Stimulated activated naive B cell treated with anti-CD40 and anti-IgM and Interleukin-4, amounts not matched to agents 10 μg/mL and 1 μg/mL and 100 μg/mL, for 72 hours (primary cell): Measurements from ENCODE around the gene SPTBN4.

Experiments
- ATAC-seq, 2 donors: fragments of 150-1000 bp; cut with Tn5 transposase; replicated peaks; 2 replicates each; pipeline ENCODE4 v1.10.0; 2021; ENCODE audit warnings: moderate library complexity in 1 of 2
- DNase-seq: peaks from one replicate; pipeline ENCODE4 v3.0.0; 2021
- H3K27ac Mint-ChIP-seq: one replicate; pipeline ENCODE4 v1.8.0; 2022; ENCODE audit warnings: mild to moderate bottlenecking, mixed read lengths
- H3K27me3 Mint-ChIP-seq, 2 donors: one replicate each; pipeline ENCODE4 v1.8.0; 2022; ENCODE audit warnings: mixed read lengths in 2 of 2
- H3K36me3 Mint-ChIP-seq, 2 donors: one replicate each; pipeline ENCODE4 v1.8.0; 2022; ENCODE audit warnings: mixed read lengths in 2 of 2, mild to moderate bottlenecking in 1 of 2
- H3K4me1 Mint-ChIP-seq, 2 donors: one replicate each; pipeline ENCODE4 v1.8.0; 2022; ENCODE audit warnings: mixed read lengths in 2 of 2, mild to moderate bottlenecking in 1 of 2
- H3K4me3 Mint-ChIP-seq, 2 donors: one replicate each; pipeline ENCODE4 v1.8.0; 2022; ENCODE audit warnings: mild to moderate bottlenecking in 2 of 2, mixed read lengths in 2 of 2, moderate library complexity in 1 of 2
- H3K9me3 Mint-ChIP-seq, 2 donors: one replicate each; pipeline ENCODE4 v1.8.0; 2022; ENCODE audit warnings: mixed read lengths in 2 of 2, mild to moderate bottlenecking in 1 of 2

SPTBN4 gene

DNA sequence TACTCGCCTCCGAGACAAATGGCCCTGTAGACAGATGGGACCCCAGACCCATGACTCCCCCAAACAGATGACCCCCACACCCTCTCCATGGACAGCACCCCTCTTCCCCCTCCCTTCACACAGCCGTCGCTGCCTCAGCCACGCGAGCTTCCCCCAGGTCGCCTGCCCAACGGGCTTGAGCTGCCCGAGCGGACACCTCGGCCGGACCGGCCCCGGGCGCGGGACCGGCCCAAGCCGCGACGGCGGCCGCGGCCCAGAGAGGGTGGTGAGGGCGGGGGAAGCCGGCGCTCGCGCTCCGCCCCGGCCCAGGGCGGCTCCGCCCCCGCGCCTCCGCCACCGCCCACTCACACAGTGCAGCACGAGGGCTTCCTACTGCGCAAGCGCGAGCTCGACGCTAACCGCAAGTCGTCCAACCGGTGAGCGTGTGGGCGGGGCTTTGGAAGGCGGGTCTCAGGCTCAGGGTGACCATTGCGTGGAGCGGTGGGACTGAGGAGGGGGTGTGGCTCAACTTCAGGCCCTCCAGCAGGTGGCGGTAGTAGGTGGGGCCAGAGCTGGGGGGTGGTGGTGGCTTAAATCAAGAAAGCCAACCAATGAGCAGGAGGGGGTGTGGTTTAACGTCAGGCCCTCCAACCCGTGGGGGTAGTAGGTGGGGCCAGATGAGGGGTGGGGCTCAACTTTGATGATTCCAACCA, 103.7 kb downstream of the SPTBN4 start:
- H3K36me3 Mint-ChIP-seq: no peaks in the 10 kb centered on the region
- H3K27ac Mint-ChIP-seq: peak overlapping the region; percentile 75
- H3K4me1 Mint-ChIP-seq: peaks cover 17 to 28% of the 10 kb centered on the region in 2 donors
- peak overlapping the region; percentile 78 for H3K4me3 Mint-ChIP-seq
- peak; percentile 94 to 96 for ATAC-seq
- peak; percentile 99 for DNase-seq
- peaks cover 12 to 36% of the 10 kb centered on the region in 2 donors for H3K27me3 Mint-ChIP-seq
- peaks cover 3 to 5% of the 10 kb centered on the region in 2 donors for H3K9me3 Mint-ChIP-seq

DNA sequence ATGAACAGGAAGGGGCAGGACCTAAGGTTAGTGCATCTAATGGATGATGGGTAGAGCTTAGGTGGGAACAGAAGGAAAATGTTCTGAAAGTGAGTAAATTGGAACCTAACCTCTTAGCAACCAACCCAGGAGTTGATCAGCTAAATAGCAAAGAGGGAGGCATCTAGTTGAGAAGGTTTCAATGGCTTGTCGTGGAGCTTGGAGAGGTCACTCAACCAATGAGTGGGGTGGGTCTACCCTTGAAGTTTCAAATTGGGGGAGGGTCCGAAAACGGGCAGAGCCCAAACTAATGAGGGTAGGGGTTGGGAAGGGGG, 104.2 kb downstream of the SPTBN4 start:
- DNase-seq (no peak), ATAC-seq (no peak)
- H3K36me3 Mint-ChIP-seq: no peaks in the 10 kb centered on the region
- peaks cover 3 to 5% of the 10 kb centered on the region in 2 donors for H3K9me3 Mint-ChIP-seq
- peaks cover 8 to 31% of the 10 kb centered on the region in 2 donors for H3K27me3 Mint-ChIP-seq
- peaks cover 18 to 33% of the 10 kb centered on the region in 2 donors for H3K4me1 Mint-ChIP-seq
- H3K27ac Mint-ChIP-seq: peak overlapping the region; percentile 2
- H3K4me3 Mint-ChIP-seq: peak overlapping the region; percentile 31 to 78

DNA sequence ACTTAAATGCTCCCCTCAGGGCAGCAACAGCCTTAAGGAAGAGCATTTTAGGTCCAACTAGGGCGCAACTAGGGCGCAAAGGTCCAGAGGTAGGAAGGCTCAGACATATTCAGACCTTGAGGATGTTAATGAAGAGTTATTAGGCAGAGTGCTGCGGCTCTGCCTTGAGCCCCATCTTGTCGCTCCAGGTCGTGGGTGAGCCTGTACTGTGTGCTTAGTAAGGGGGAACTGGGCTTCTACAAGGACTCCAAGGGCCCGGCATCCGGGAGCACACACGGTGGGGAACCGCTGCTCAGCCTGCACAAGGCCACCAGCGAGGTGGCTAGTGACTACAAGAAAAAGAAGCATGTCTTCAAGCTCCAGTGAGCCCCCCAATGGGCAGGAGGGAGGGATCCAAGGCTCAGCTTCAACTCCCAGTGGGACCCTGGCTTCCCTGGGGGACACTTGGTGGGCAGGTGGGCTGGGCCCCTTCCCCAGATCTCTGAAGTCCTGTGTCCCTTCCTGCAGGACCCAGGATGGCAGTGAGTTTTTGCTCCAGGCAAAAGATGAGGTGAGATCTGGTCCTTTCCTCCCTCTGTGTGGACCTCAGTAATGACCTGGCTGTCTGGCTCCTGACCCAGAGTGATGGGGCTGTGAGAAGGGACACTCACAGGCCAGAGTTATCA, 105.2 kb downstream of the SPTBN4 start:
- no peak overlapping the region for H3K4me3 Mint-ChIP-seq
- peak overlapping the region; percentile 37 for H3K27ac Mint-ChIP-seq
- H3K27me3 Mint-ChIP-seq: peaks cover 4 to 21% of the 10 kb centered on the region in 2 donors
- peaks cover 16 to 39% of the 10 kb centered on the region in 2 donors for H3K4me1 Mint-ChIP-seq
- peaks cover 0 to 2% of the 10 kb centered on the region in 2 donors for H3K36me3 Mint-ChIP-seq
- no peak for ATAC-seq
- no peak for DNase-seq
- H3K9me3 Mint-ChIP-seq: peaks cover 3 to 5% of the 10 kb centered on the region in 2 donors

GRCh38 chr19:40575326-40575725, 108.5 kb downstream of the SPTBN4 start:
- DNase-seq (no peak), ATAC-seq (no peak)
- no peaks in the 10 kb centered on the region for H3K27me3 Mint-ChIP-seq
- H3K9me3 Mint-ChIP-seq: peaks cover 3 to 5% of the 10 kb centered on the region in 2 donors
- H3K4me3 Mint-ChIP-seq: peak overlapping the region in 1 of 2 donors; percentile 68
- no peak overlapping the region for H3K27ac Mint-ChIP-seq
- H3K4me1 Mint-ChIP-seq: peaks cover 20 to 44% of the 10 kb centered on the region in 2 donors
- peaks cover 11 to 15% of the 10 kb centered on the region in 2 donors for H3K36me3 Mint-ChIP-seq

DNA sequence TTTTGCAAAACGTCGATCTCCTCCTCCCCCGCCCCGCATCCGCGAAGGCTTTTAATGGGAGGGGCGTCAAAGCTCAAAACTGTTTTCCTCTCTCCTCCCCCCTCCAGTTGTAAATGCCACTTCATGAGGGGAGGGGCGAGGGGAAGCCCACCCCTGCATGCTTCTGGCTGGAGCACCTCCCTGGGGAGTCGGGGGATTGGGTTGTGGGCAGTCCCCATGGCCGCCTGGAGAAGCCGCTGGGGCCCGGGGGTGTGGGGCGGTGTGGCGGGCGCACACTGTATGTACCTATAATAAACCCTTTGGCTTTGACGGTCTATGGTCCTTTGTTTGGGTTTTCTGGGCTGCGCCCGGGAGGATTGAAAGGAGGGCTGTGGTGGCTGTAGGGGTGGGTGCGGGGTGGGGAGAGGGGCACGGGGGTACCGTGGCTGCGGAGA, 109.4 kb downstream of the SPTBN4 start:
- DNase-seq (peak; percentile 48), ATAC-seq (peak; percentile 46 to 53)
- peaks cover 19 to 22% of the 10 kb centered on the region in 2 donors for H3K36me3 Mint-ChIP-seq
- no peaks in the 10 kb centered on the region for H3K9me3 Mint-ChIP-seq
- H3K27me3 Mint-ChIP-seq: no peaks in the 10 kb centered on the region
- H3K27ac Mint-ChIP-seq: peak overlapping the region; percentile 94
- peak overlapping the region; percentile 81 to 89 for H3K4me3 Mint-ChIP-seq
- H3K4me1 Mint-ChIP-seq: peaks cover 16 to 41% of the 10 kb centered on the region in 2 donors

DNA sequence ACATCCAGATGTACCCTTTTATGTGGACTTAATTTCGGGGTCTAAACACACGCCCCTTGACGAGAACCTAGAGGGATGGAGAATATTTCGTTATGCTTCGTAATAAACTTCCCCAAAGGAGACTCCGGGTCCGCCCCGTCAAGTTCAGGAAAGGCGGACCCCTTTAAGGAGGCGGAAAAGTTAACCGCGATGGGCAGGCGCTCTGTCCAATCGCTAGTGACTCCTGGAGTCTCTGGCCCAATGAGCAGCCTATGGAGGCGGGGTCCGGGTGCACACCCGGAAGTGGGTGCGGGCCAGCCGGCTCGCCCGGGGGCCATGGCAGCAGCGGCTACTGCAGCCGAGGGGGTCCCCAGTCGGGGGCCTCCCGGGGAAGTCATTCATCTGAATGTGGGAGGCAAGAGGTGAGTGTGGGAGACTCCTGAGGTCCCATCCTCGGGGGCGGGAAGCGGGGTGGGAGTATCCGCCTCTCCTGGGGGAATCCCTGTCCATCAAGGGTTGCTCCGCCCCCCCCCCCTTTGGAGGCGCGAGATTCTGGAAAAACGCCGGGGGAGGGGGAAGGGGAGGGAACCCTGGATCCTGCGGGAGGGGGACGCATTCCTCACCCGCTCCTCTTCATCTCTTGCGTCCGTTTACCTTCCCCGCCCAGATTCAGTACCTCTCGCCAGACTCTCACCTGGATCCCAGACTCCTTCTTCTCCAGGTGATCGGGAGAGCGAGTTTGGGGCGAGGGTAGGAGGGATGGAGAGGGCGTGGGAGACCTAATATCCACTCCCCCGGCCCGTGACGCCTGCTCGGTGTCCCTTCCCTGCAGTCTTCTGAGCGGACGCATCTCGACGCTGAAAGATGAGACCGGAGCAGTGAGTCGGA, 110.0 kb downstream of the SPTBN4 start, which contains the start of gene SHKBP1:
SHKBP1 (plus strand) TSS at position 289 of the 867 bp plus-strand sequence; CDS start at position 316, 27 bp downstream.
- H3K4me3 Mint-ChIP-seq: peak within 1 kb of the TSS; percentile 81 to 89
- ATAC-seq (peak; percentile 96 to 98), DNase-seq (peak; percentile 94)
- H3K9me3 Mint-ChIP-seq: no peaks in the 10 kb centered on the region
- H3K27ac Mint-ChIP-seq: peak within 1 kb of the TSS; percentile 94
- H3K4me1 Mint-ChIP-seq: peaks cover 16 to 41% of the 10 kb centered on the region in 2 donors
- H3K27me3 Mint-ChIP-seq: no peaks in the 10 kb centered on the region
- peaks cover 24 to 28% of the 10 kb centered on the region in 2 donors for H3K36me3 Mint-ChIP-seq

GRCh38 chr19:40578442-40578908, 111.7 kb downstream of the SPTBN4 start:
- H3K27me3 Mint-ChIP-seq: no peaks in the 10 kb centered on the region
- peaks cover 21 to 45% of the 10 kb centered on the region in 2 donors for H3K4me1 Mint-ChIP-seq
- H3K27ac Mint-ChIP-seq: no peak overlapping the region
- H3K9me3 Mint-ChIP-seq: no peaks in the 10 kb centered on the region
- DNase-seq: no peak
- peak overlapping the region; percentile 81 to 89 for H3K4me3 Mint-ChIP-seq
- peaks cover 36 to 42% of the 10 kb centered on the region in 2 donors for H3K36me3 Mint-ChIP-seq
- no peak for ATAC-seq

GRCh38 chr19:40580619-40581018, 113.8 kb downstream of the SPTBN4 start:
- H3K9me3 Mint-ChIP-seq: no peaks in the 10 kb centered on the region
- H3K36me3 Mint-ChIP-seq: peaks cover 40 to 55% of the 10 kb centered on the region in 2 donors
- H3K4me1 Mint-ChIP-seq: peaks cover 27 to 53% of the 10 kb centered on the region in 2 donors
- peak overlapping the region; percentile 65 for H3K27ac Mint-ChIP-seq
- ATAC-seq (no peak), DNase-seq (no peak)
- no peaks in the 10 kb centered on the region for H3K27me3 Mint-ChIP-seq
- no peak overlapping the region for H3K4me3 Mint-ChIP-seq

- DNase-seq (no peak), ATAC-seq (no peak)
- H3K27ac Mint-ChIP-seq: no peak overlapping the region
- no peaks in the 10 kb centered on the region for H3K27me3 Mint-ChIP-seq
- peaks cover 45 to 63% of the 10 kb centered on the region in 2 donors for H3K36me3 Mint-ChIP-seq
- H3K4me3 Mint-ChIP-seq: no peak overlapping the region
- H3K9me3 Mint-ChIP-seq: no peaks in the 10 kb centered on the region
- H3K4me1 Mint-ChIP-seq: peaks cover 26 to 44% of the 10 kb centered on the region in 2 donors
Measured at GRCh38 chr19:40581531-40581930, 114.7 kb downstream of the SPTBN4 start.

- ATAC-seq (no peak), DNase-seq (no peak)
- no peak overlapping the region for H3K4me3 Mint-ChIP-seq
- peak overlapping the region; percentile 16 for H3K27ac Mint-ChIP-seq
- H3K4me1 Mint-ChIP-seq: peaks cover 29 to 48% of the 10 kb centered on the region in 2 donors
- peaks cover 51 to 71% of the 10 kb centered on the region in 2 donors for H3K36me3 Mint-ChIP-seq
- no peaks in the 10 kb centered on the region for H3K27me3 Mint-ChIP-seq
- no peaks in the 10 kb centered on the region for H3K9me3 Mint-ChIP-seq
Measured at GRCh38 chr19:40582467-40582866, 115.7 kb downstream of the SPTBN4 start.

- ATAC-seq (no peak), DNase-seq (no peak)
- Mint-ChIP-seq H3K27ac (no peak overlapping the region), H3K9me3 (no peaks in the 10 kb centered on the region), H3K4me3 (no peak overlapping the region), H3K4me1 (peaks cover 24 to 40% of the 10 kb centered on the region in 2 donors), H3K36me3 (peaks cover 52 to 71% of the 10 kb centered on the region in 2 donors), H3K27me3 (no peaks in the 10 kb centered on the region)
Measured at GRCh38 chr19:40583283-40583682, 116.5 kb downstream of the SPTBN4 start.

GRCh38 chr19:40584007-40584406, 117.2 kb downstream of the SPTBN4 start:
- DNase-seq (no peak), ATAC-seq (no peak)
- no peak overlapping the region for H3K27ac Mint-ChIP-seq
- no peaks in the 10 kb centered on the region for H3K9me3 Mint-ChIP-seq
- H3K36me3 Mint-ChIP-seq: peaks cover 54 to 73% of the 10 kb centered on the region in 2 donors
- H3K4me3 Mint-ChIP-seq: no peak overlapping the region
- H3K27me3 Mint-ChIP-seq: no peaks in the 10 kb centered on the region
- H3K4me1 Mint-ChIP-seq: peaks cover 19 to 34% of the 10 kb centered on the region in 2 donors

DNA sequence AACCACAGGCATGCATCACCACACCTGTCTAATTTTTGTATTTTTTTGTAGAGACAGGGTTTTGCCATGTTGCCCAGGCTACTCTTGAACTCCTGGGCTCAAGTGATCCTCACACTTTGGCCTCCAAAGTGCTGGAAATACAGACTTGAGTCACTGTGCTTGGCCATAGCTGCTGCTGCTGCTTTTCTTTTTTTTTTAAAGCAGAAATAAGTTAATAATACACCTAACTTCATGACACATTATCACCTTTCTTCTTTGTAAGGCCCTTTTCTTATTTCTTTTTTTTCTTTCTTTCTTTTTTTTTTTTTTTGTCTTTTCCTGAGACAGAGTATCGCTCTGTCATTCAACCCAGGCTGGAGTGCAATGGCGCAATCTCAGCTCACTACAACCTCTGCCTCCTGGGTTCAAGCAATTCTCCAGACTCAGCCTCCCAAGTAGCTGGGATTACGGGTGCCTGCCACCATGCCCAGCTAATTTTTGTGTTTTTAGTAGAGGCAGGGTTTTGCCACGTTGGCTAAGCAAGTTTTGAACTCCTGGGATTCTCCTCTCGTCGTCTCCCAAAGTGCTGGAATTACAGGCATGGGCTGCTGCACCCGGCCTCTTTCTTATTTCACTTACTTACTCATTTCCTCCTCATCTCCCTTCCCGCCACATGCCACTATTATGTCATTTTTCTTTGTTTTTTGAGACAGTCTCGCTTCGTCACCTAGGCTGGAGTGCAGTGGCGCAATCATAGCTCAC, 118.6 kb downstream of the SPTBN4 start:
- DNase-seq: no peak
- ATAC-seq: no peak
- Mint-ChIP-seq H3K27ac (no peak overlapping the region), H3K36me3 (peaks cover 64 to 81% of the 10 kb centered on the region in 2 donors), H3K4me1 (peaks cover 17 to 24% of the 10 kb centered on the region in 2 donors), H3K9me3 (no peaks in the 10 kb centered on the region), H3K27me3 (no peaks in the 10 kb centered on the region), H3K4me3 (no peak overlapping the region)
